GM12875 (cell line): ENCODE measurements around the gene TRIM17.

Source experiments
- H3K4me3 ChIP-seq: one replicate; pipeline ENCODE4 v1.5.1; 2011; ENCODE audit warnings: low read depth, low read length, control low read depth
- TF ChIP-seq, protein P1 (sequence below): IDR thresholded peaks from 2 replicates; pipeline ENCODE4 v1.5.1; 2011; ENCODE audit warnings: low read depth, mild to moderate bottlenecking, control low read depth, inconsistent platforms, low read length, moderate library complexity, borderline replicate concordance; ENCODE audit not compliant: insufficient read depth

Gene TRIM17

DNA sequence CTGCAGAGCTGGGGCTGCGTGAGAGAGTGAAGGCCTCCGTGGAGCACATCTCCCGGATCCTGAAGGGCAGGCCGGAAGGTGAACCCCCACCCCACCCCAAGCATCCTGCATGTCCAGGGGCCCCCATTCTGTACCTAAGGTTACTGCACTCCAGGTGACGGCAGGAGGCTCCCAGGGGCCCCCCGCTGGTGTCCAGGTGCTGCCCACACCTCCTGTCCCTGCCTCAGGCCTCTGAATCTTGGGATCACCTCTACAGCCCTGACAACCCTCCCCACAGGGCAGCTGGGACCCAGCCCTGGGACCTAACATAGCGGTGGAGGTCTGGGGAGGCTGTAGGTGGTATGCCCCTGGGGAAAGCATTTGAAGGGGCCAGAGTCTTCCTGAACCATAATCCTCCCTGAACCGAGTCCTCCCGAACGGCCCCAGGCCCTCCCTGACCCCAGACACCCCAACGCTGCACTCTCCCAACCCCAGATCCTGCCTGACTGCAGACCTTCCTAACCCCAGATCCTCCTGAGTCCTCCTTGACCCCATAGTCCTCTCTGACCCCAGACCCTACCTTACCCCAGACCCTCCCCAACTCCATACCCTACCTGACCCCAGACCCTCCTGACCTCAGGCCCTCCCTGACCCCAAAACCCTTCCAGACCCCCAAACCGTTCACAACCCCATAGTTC is 43.5 kb downstream of the TRIM17 start:
- no peak overlapping the region for H3K4me3 ChIP-seq
- TF ChIP-seq, protein P1, sequence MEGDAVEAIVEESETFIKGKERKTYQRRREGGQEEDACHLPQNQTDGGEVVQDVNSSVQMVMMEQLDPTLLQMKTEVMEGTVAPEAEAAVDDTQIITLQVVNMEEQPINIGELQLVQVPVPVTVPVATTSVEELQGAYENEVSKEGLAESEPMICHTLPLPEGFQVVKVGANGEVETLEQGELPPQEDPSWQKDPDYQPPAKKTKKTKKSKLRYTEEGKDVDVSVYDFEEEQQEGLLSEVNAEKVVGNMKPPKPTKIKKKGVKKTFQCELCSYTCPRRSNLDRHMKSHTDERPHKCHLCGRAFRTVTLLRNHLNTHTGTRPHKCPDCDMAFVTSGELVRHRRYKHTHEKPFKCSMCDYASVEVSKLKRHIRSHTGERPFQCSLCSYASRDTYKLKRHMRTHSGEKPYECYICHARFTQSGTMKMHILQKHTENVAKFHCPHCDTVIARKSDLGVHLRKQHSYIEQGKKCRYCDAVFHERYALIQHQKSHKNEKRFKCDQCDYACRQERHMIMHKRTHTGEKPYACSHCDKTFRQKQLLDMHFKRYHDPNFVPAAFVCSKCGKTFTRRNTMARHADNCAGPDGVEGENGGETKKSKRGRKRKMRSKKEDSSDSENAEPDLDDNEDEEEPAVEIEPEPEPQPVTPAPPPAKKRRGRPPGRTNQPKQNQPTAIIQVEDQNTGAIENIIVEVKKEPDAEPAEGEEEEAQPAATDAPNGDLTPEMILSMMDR = no peak

GRCh38 chr1:228372183-228373003 is 44.3 kb downstream of the TRIM17 start:
- TF ChIP-seq, protein P1 = no peak
- H3K4me3 ChIP-seq = no peak overlapping the region

GRCh38 chr1:228371741-228372182 is 44.9 kb downstream of the TRIM17 start:
- H3K4me3 ChIP-seq = no peak overlapping the region
- TF ChIP-seq, protein P1 = no peak

DNA sequence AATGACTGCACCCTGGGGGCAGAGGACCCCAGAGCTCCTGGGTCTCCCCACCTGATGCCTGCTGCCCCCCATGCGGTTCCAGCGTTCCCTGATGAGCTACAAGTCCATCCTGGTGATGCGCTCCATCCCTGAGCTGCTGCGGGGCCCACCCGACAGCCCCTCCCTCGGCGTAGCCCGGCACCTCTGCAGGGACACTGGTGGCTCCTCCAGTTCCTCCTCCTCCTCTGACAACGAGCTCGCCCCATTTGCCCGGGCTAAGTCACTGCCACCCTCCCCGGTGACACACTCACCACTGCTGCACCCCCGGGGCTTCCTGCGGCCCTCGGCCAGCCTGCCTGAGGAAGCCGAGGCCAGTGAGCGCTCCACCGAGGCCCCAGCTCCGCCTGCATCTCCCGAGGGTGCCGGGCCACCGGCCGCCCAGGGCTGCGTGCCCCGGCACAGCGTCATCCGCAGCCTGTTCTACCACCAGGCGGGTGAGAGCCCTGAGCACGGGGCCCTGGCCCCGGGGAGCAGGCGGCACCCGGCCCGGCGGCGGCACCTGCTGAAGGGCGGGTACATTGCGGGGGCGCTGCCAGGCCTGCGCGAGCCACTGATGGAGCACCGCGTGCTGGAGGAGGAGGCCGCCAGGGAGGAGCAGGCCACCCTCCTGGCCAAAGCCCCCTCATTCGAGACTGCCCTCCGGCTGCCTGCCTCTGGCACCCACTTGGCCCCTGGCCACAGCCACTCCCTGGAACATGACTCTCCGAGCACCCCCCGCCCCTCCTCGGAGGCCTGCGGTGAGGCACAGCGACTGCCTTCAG is 45.5 kb downstream of the TRIM17 start:
- TF ChIP-seq, protein P1 = no peak
- H3K4me3 ChIP-seq = no peak overlapping the region

- TF ChIP-seq, protein P1 = no peak
- H3K4me3 ChIP-seq = no peak overlapping the region
Measured at GRCh38 chr1:228370439-228370940, 46.2 kb downstream of the TRIM17 start.

DNA sequence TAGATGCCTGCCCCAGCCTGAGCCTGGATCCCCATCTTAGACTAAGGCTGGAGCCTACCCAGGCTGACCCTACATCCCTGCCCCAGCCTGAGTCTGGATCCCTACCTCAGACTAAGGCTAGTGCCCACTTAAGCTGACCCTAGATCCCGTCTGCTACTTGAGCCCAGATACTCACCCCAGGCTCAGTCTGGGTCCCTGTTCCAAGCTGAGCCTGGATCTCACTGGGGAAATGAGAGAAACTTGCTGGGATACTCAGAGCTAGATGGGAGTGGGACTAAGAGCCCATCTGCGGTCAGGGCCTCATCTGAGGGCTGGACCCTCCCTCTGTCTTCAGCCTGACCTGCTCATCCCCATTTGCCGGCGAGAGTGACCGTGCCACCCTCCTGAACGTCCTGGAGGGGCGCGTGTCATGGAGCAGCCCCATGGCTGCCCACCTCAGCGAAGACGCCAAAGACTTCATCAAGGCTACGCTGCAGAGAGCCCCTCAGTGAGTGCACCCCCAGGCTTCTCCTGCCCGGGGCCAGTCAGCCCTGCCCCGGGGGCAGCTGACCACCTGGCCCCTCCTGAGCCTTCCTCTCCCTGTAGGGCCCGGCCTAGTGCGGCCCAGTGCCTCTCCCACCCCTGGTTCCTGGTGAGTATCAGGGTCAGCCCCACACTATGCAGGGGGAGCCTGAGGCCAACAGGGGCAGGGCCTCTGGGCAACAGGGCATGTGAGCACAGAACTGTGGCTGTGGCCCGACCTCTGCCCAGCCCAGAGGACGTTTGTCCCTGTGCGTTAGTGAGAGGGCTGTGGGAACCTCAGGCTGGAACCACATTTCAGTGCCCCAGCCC is 46.8 kb downstream of the TRIM17 start:
- TF ChIP-seq, protein P1 = no peak
- no peak overlapping the region for H3K4me3 ChIP-seq
